PC-3 (cell line): ENCODE results near the gene ARVCF. TPM values are rescaled to one million over a fixed set of nuclear protein-coding genes. Genes with fewer than 3 reads are reported as not detected.

ENCODE experiments used
- ATAC-seq: fragments of 200-7000 bp; cut with Tn5 transposase; 2 replicates; pipeline ENCODE4 v1.9.1; 2020; ENCODE audit warnings: mild to moderate bottlenecking, moderate library complexity
- BruUV-seq: library from RNA; stranded (reverse); fragments of 400-500 nt; replicated peaks from 2 replicates; lab custom pipeline; 2021; lab: Mats Ljungman, UMichigan
- CTCF ChIA-PET: fragments of 300-600 bp; sonication (Branson Sonifier 250); formaldehyde crosslinking; loops from one replicate; lab custom pipeline; 2022; ENCODE audit warnings: antibody characterized with exemption; lab: Charles Lee
- POLR2A ChIA-PET: fragments of 300-600 bp; sonication (Branson Sonifier 250); formaldehyde crosslinking; loops from one replicate; lab custom pipeline; 2022; ENCODE audit warnings: antibody characterized with exemption; ENCODE audit not compliant: unreplicated experiment; lab: Charles Lee
- DNase-seq: peaks from one replicate; pipeline ENCODE4 v3.0.0-alpha.2; 2015
- H2AFZ ChIP-seq: fragments of 300-600 bp; sonication (generic); 2 replicates; pipeline ENCODE4 v1.6.0; 2016; ENCODE audit warnings: antibody characterized with exemption, low read length
- H3F3A ChIP-seq: fragments of 300-600 bp; sonication (generic); one replicate; pipeline ENCODE4 v1.6.0; 2017; ENCODE audit warnings: antibody characterized with exemption, low read length, control low read depth, mild to moderate bottlenecking; ENCODE audit not compliant: unreplicated experiment
- H3K27ac ChIP-seq: fragments of 300-600 bp; sonication (generic); 2 replicates; pipeline ENCODE4 v1.5.1; 2016; ENCODE audit warnings: mild to moderate bottlenecking, low read length
- H3K27me3 ChIP-seq: fragments of 300-600 bp; sonication (generic); 2 replicates; pipeline ENCODE4 v1.6.1; 2016; ENCODE audit warnings: low read length, mixed read lengths
- H3K36me3 ChIP-seq: fragments of 300-600 bp; sonication (generic); 2 replicates; pipeline ENCODE4 v1.6.1; 2016; ENCODE audit warnings: low read depth, mixed run types, low read length, mixed read lengths
- H3K4me1 ChIP-seq: fragments of 300-600 bp; sonication (generic); 2 replicates; pipeline ENCODE4 v1.5.1; 2016; ENCODE audit warnings: low read length; ENCODE audit not compliant: insufficient read depth
- H3K4me2 ChIP-seq: fragments of 300-600 bp; sonication (generic); 2 replicates; pipeline ENCODE4 v1.6.0; 2016; ENCODE audit warnings: low read length
- H3K4me3 ChIP-seq: fragments of 300-600 bp; sonication (generic); 2 replicates; pipeline ENCODE4 v1.5.1; 2016; ENCODE audit warnings: mild to moderate bottlenecking, low read length, mixed read lengths
- H3K79me2 ChIP-seq: fragments of 300-600 bp; sonication (generic); 2 replicates; pipeline ENCODE4 v1.6.1; 2017; ENCODE audit warnings: low read length, mixed read lengths
- H3K9ac ChIP-seq: fragments of 300-600 bp; sonication (generic); 2 replicates; pipeline ENCODE4 v1.6.0; 2016; ENCODE audit warnings: mild to moderate bottlenecking, low read length
- H3K9me2 ChIP-seq: fragments of 300-600 bp; sonication (generic); replicated peaks from 2 replicates; pipeline ENCODE4 v1.6.1; 2016; ENCODE audit warnings: mixed run types, low read length, mixed read lengths
- H3K9me3 ChIP-seq: fragments of 300-600 bp; sonication (generic); 2 replicates; pipeline ENCODE4 v1.6.1; 2016; ENCODE audit warnings: low read length, mixed read lengths
- H4K20me1 ChIP-seq: fragments of 300-600 bp; sonication (generic); 2 replicates; pipeline ENCODE4 v1.6.1; 2016; ENCODE audit warnings: low read length, mixed read lengths
- CTCF ChIP-seq: fragments of 300-600 bp; sonication (generic); conservative IDR thresholded peaks from 2 replicates; pipeline ENCODE4 v1.5.1; 2017; ENCODE audit warnings: antibody characterized with exemption, low read depth, mild to moderate bottlenecking, low read length
- EZH2 ChIP-seq: fragments of 300-600 bp; sonication (generic); IDR thresholded peaks from one replicate; pipeline ENCODE4 v1.6.1; 2017; ENCODE audit warnings: antibody characterized with exemption, mild to moderate bottlenecking, low read length; ENCODE audit not compliant: unreplicated experiment
- EZH2phosphoT487 ChIP-seq: fragments of 300-600 bp; sonication (generic); IDR thresholded peaks from 2 replicates; pipeline ENCODE4 v1.6.1; 2018; ENCODE audit warnings: mild to moderate bottlenecking, antibody characterized with exemption, low read length, borderline replicate concordance
- intact Hi-C: fragments of 100-400 bp; cut with micrococcal nuclease; formaldehyde crosslinking; loops from 2 replicates; pipeline ENCODE4 v1.9.0; 2023
- total RNA-seq: library from RNA; depleted of rRNA; stranded (reverse); fragments of >200 nt; gene quantifications from 2 replicates; pipeline ENCODE4 v1.2.3, GENCODE V29; 2014

ARVCF gene
- total RNA-seq, 1 experiment from 2014 or later = 20.0 TPM

- ATAC-seq (no peak), DNase-seq (no peak)
- Histone ChIP-seq H2AFZ (no peak overlapping the region), H3K4me2 (no peak overlapping the region), H3F3A (no peaks in the 10 kb centered on the region), H3K9ac (no peak overlapping the region), H3K4me3 (no peak overlapping the region), H3K79me2 (no peaks in the 10 kb centered on the region), H3K27ac (no peak overlapping the region), H3K4me1 (peaks cover 14% of the 10 kb centered on the region), H4K20me1 (no peaks in the 10 kb centered on the region), H3K36me3 (no peaks in the 10 kb centered on the region), H3K9me2 (no peaks in the 10 kb centered on the region), H3K27me3 (no peaks in the 10 kb centered on the region), H3K9me3 (no peaks in the 10 kb centered on the region)
- POLR2A ChIA-PET = no interaction called here
- intact Hi-C loops = no loop called here
- no TSS peak for BruUV-seq
- no peak for TF ChIP-seq EZH2phosphoT487
- no peak for TF ChIP-seq EZH2
- TF ChIP-seq CTCF = no peak
- CTCF ChIA-PET = interaction anchor here (0.6 kb wide), 1 partner anchor 16 kb away, joined by 5 read pairs; no protein-coding TSS in a partner anchor
Measured at GRCh38 chr22:19988965-19989724, 27.5 kb downstream of the ARVCF start.

- H3F3A ChIP-seq = no peaks in the 10 kb centered on the region
- H3K36me3 ChIP-seq = no peaks in the 10 kb centered on the region
- H3K9me3 ChIP-seq = no peaks in the 10 kb centered on the region
- no TSS peak for BruUV-seq
- H3K9me2 ChIP-seq = no peaks in the 10 kb centered on the region
- no peak overlapping the region for H3K4me3 ChIP-seq
- TF ChIP-seq CTCF (no peak), EZH2 (no peak), EZH2phosphoT487 (no peak)
- intact Hi-C loops = no loop called here
- DNase-seq (no peak), ATAC-seq (no peak)
- POLR2A ChIA-PET = no interaction called here
- H4K20me1 ChIP-seq = no peaks in the 10 kb centered on the region
- no peak overlapping the region for H3K4me2 ChIP-seq
- CTCF ChIA-PET = no interaction called here
- H3K79me2 ChIP-seq = no peaks in the 10 kb centered on the region
- H3K27ac ChIP-seq = no peak overlapping the region
- peaks cover 18% of the 10 kb centered on the region for H3K4me1 ChIP-seq
- no peaks in the 10 kb centered on the region for H3K27me3 ChIP-seq
- H3K9ac ChIP-seq = no peak overlapping the region
- H2AFZ ChIP-seq = no peak overlapping the region
Measured at GRCh38 chr22:19988331-19988808, 28.3 kb downstream of the ARVCF start.
